ENCODE data around the gene F3.
"Not testable (repeated sequence)": the region's sequence is repeated elsewhere in the genome, so short reads cannot be mapped to it uniquely, and the experiment has no call there.

Gene F3

GRCh38 chr1:94570965-94571364, 29.4 kb upstream of the F3 start:
- H3K9me3 ChIP-seq (ENCODE audit: control insufficient read depth in 5 of 5, low read length in 5 of 5), result peaks cover 0 to 20% (median 6%) of the 10 kb centered on the region in 5 donors
- H3K27ac ChIP-seq (ENCODE audit: low read depth, low read length); H3K36me3 ChIP-seq (ENCODE audit: control insufficient read depth in 5 of 5, insufficient read depth in 5 of 5, low read length in 5 of 5); H3K4me1 ChIP-seq (ENCODE audit: control insufficient read depth in 5 of 5, insufficient read depth in 5 of 5, low read length in 5 of 5); H3K4me3 ChIP-seq (ENCODE audit: low read depth in 1 of 5, low read length in 5 of 5); H3K9ac ChIP-seq (ENCODE audit: low read length in 5 of 5); H3K27me3 ChIP-seq (ENCODE audit: control insufficient read depth in 5 of 5, insufficient read depth in 4 of 5, low read length in 5 of 5): not testable (repeated sequence)

- not testable (repeated sequence) for H3K36me3 ChIP-seq (ENCODE audit: control insufficient read depth in 5 of 5, insufficient read depth in 5 of 5, low read length in 5 of 5); H3K9ac ChIP-seq (ENCODE audit: low read length in 5 of 5); H3K27me3 ChIP-seq (ENCODE audit: control insufficient read depth in 5 of 5, insufficient read depth in 4 of 5, low read length in 5 of 5); H3K27ac ChIP-seq (ENCODE audit: low read depth, low read length); H3K4me3 ChIP-seq (ENCODE audit: low read depth in 1 of 5, low read length in 5 of 5); H3K4me1 ChIP-seq (ENCODE audit: control insufficient read depth in 5 of 5, insufficient read depth in 5 of 5, low read length in 5 of 5)
- H3K9me3 ChIP-seq (ENCODE audit: control insufficient read depth in 5 of 5, low read length in 5 of 5), result peaks cover 0 to 20% (median 6%) of the 10 kb centered on the region in 5 donors
These were observed 27.2 kb upstream of the F3 start for GRCh38 chr1:94568806-94569205.

GRCh38 chr1:94567975-94568607, 26.5 kb upstream of the F3 start:
- H3K36me3 ChIP-seq (ENCODE audit: control insufficient read depth in 5 of 5, insufficient read depth in 5 of 5, low read length in 5 of 5); H3K9ac ChIP-seq (ENCODE audit: low read length in 5 of 5); H3K27me3 ChIP-seq (ENCODE audit: control insufficient read depth in 5 of 5, insufficient read depth in 4 of 5, low read length in 5 of 5); H3K4me1 ChIP-seq (ENCODE audit: control insufficient read depth in 5 of 5, insufficient read depth in 5 of 5, low read length in 5 of 5); H3K27ac ChIP-seq (ENCODE audit: low read depth, low read length); H3K4me3 ChIP-seq (ENCODE audit: low read depth in 1 of 5, low read length in 5 of 5): not testable (repeated sequence)
- H3K9me3 ChIP-seq (ENCODE audit: control insufficient read depth in 5 of 5, low read length in 5 of 5), result peaks cover 0 to 17% (median 6%) of the 10 kb centered on the region in 5 donors

- not testable (repeated sequence) for H3K36me3 ChIP-seq (ENCODE audit: control insufficient read depth in 5 of 5, insufficient read depth in 5 of 5, low read length in 5 of 5); H3K27me3 ChIP-seq (ENCODE audit: control insufficient read depth in 5 of 5, insufficient read depth in 4 of 5, low read length in 5 of 5); H3K4me1 ChIP-seq (ENCODE audit: control insufficient read depth in 5 of 5, insufficient read depth in 5 of 5, low read length in 5 of 5); H3K4me3 ChIP-seq (ENCODE audit: low read depth in 1 of 5, low read length in 5 of 5); H3K27ac ChIP-seq (ENCODE audit: low read depth, low read length); H3K9me3 ChIP-seq (ENCODE audit: control insufficient read depth in 5 of 5, low read length in 5 of 5); H3K9ac ChIP-seq (ENCODE audit: low read length in 5 of 5)
These were observed 24.9 kb upstream of the F3 start for GRCh38 chr1:94566436-94566835.

GRCh38 chr1:94565901-94566300, 24.3 kb upstream of the F3 start:
- Histone ChIP-seq H3K9ac (ENCODE audit: low read length in 5 of 5) (no peak overlapping the region), H3K9me3 (ENCODE audit: control insufficient read depth in 5 of 5, low read length in 5 of 5) (peaks cover 0 to 8% (median 2%) of the 10 kb centered on the region in 5 donors), H3K4me3 (ENCODE audit: low read depth in 1 of 5, low read length in 5 of 5) (no peak overlapping the region), H3K27me3 (ENCODE audit: control insufficient read depth in 5 of 5, insufficient read depth in 4 of 5, low read length in 5 of 5) (no peaks in the 10 kb centered on the region), H3K36me3 (ENCODE audit: control insufficient read depth in 5 of 5, insufficient read depth in 5 of 5, low read length in 5 of 5) (no peaks in the 10 kb centered on the region), H3K27ac (ENCODE audit: low read depth, low read length) (no peak overlapping the region), H3K4me1 (ENCODE audit: control insufficient read depth in 5 of 5, insufficient read depth in 5 of 5, low read length in 5 of 5) (no peaks in the 10 kb centered on the region)

GRCh38 chr1:94562519-94563260, 21.1 kb upstream of the F3 start:
- no peaks in the 10 kb centered on the region for H3K9me3 ChIP-seq (ENCODE audit: control insufficient read depth in 5 of 5, low read length in 5 of 5)
- H3K27me3 ChIP-seq (ENCODE audit: control insufficient read depth in 5 of 5, insufficient read depth in 4 of 5, low read length in 5 of 5), result no peaks in the 10 kb centered on the region
- H3K27ac ChIP-seq (ENCODE audit: low read depth, low read length), result no peak overlapping the region
- H3K4me1 ChIP-seq (ENCODE audit: control insufficient read depth in 5 of 5, insufficient read depth in 5 of 5, low read length in 5 of 5), result no peaks in the 10 kb centered on the region
- no peaks in the 10 kb centered on the region for H3K36me3 ChIP-seq (ENCODE audit: control insufficient read depth in 5 of 5, insufficient read depth in 5 of 5, low read length in 5 of 5)
- H3K9ac ChIP-seq (ENCODE audit: low read length in 5 of 5), result no peak overlapping the region
- H3K4me3 ChIP-seq (ENCODE audit: low read depth in 1 of 5, low read length in 5 of 5), result no peak overlapping the region

- no peaks in the 10 kb centered on the region for H3K27me3 ChIP-seq (ENCODE audit: control insufficient read depth in 5 of 5, insufficient read depth in 4 of 5, low read length in 5 of 5)
- no peaks in the 10 kb centered on the region for H3K36me3 ChIP-seq (ENCODE audit: control insufficient read depth in 5 of 5, insufficient read depth in 5 of 5, low read length in 5 of 5)
- H3K4me1 ChIP-seq (ENCODE audit: control insufficient read depth in 5 of 5, insufficient read depth in 5 of 5, low read length in 5 of 5), result no peaks in the 10 kb centered on the region
- H3K9me3 ChIP-seq (ENCODE audit: control insufficient read depth in 5 of 5, low read length in 5 of 5), result no peaks in the 10 kb centered on the region
- no peak overlapping the region for H3K9ac ChIP-seq (ENCODE audit: low read length in 5 of 5)
- no peak overlapping the region for H3K27ac ChIP-seq (ENCODE audit: low read depth, low read length)
- no peak overlapping the region for H3K4me3 ChIP-seq (ENCODE audit: low read depth in 1 of 5, low read length in 5 of 5)
These were observed 18.8 kb upstream of the F3 start for GRCh38 chr1:94560333-94560732.

GRCh38 chr1:94559921-94560320, 18.4 kb upstream of the F3 start:
- no peak overlapping the region for H3K4me3 ChIP-seq (ENCODE audit: low read depth in 1 of 5, low read length in 5 of 5)
- no peaks in the 10 kb centered on the region for H3K27me3 ChIP-seq (ENCODE audit: control insufficient read depth in 5 of 5, insufficient read depth in 4 of 5, low read length in 5 of 5)
- no peak overlapping the region for H3K27ac ChIP-seq (ENCODE audit: low read depth, low read length)
- no peaks in the 10 kb centered on the region for H3K9me3 ChIP-seq (ENCODE audit: control insufficient read depth in 5 of 5, low read length in 5 of 5)
- H3K4me1 ChIP-seq (ENCODE audit: control insufficient read depth in 5 of 5, insufficient read depth in 5 of 5, low read length in 5 of 5), result no peaks in the 10 kb centered on the region
- H3K36me3 ChIP-seq (ENCODE audit: control insufficient read depth in 5 of 5, insufficient read depth in 5 of 5, low read length in 5 of 5), result no peaks in the 10 kb centered on the region
- no peak overlapping the region for H3K9ac ChIP-seq (ENCODE audit: low read length in 5 of 5)

- no peaks in the 10 kb centered on the region for H3K27me3 ChIP-seq (ENCODE audit: control insufficient read depth in 5 of 5, insufficient read depth in 4 of 5, low read length in 5 of 5)
- no peak overlapping the region for H3K4me3 ChIP-seq (ENCODE audit: low read depth in 1 of 5, low read length in 5 of 5)
- H3K9ac ChIP-seq (ENCODE audit: low read length in 5 of 5), result no peak overlapping the region
- H3K4me1 ChIP-seq (ENCODE audit: control insufficient read depth in 5 of 5, insufficient read depth in 5 of 5, low read length in 5 of 5), result no peaks in the 10 kb centered on the region
- H3K27ac ChIP-seq (ENCODE audit: low read depth, low read length), result no peak overlapping the region
- no peaks in the 10 kb centered on the region for H3K9me3 ChIP-seq (ENCODE audit: control insufficient read depth in 5 of 5, low read length in 5 of 5)
- H3K36me3 ChIP-seq (ENCODE audit: control insufficient read depth in 5 of 5, insufficient read depth in 5 of 5, low read length in 5 of 5), result no peaks in the 10 kb centered on the region
These were observed 13.5 kb upstream of the F3 start for GRCh38 chr1:94555091-94555490.

GRCh38 chr1:94554580-94554979, 13.0 kb upstream of the F3 start:
- no peak overlapping the region for H3K4me3 ChIP-seq (ENCODE audit: low read depth in 1 of 5, low read length in 5 of 5)
- H3K4me1 ChIP-seq (ENCODE audit: control insufficient read depth in 5 of 5, insufficient read depth in 5 of 5, low read length in 5 of 5), result no peaks in the 10 kb centered on the region
- H3K36me3 ChIP-seq (ENCODE audit: control insufficient read depth in 5 of 5, insufficient read depth in 5 of 5, low read length in 5 of 5), result no peaks in the 10 kb centered on the region
- H3K27ac ChIP-seq (ENCODE audit: low read depth, low read length), result no peak overlapping the region
- no peaks in the 10 kb centered on the region for H3K9me3 ChIP-seq (ENCODE audit: control insufficient read depth in 5 of 5, low read length in 5 of 5)
- H3K27me3 ChIP-seq (ENCODE audit: control insufficient read depth in 5 of 5, insufficient read depth in 4 of 5, low read length in 5 of 5), result no peaks in the 10 kb centered on the region
- H3K9ac ChIP-seq (ENCODE audit: low read length in 5 of 5), result no peak overlapping the region

Measured in subcutaneous abdominal adipose tissue (tissue), 5 donors.